ENCODE measurements around the gene AP5S1.
"Not testable (repeated sequence)": the region's sequence is repeated elsewhere in the genome, so short reads cannot be mapped to it uniquely, and the experiment has no call there.

- TF ChIP-seq, protein P1, sequence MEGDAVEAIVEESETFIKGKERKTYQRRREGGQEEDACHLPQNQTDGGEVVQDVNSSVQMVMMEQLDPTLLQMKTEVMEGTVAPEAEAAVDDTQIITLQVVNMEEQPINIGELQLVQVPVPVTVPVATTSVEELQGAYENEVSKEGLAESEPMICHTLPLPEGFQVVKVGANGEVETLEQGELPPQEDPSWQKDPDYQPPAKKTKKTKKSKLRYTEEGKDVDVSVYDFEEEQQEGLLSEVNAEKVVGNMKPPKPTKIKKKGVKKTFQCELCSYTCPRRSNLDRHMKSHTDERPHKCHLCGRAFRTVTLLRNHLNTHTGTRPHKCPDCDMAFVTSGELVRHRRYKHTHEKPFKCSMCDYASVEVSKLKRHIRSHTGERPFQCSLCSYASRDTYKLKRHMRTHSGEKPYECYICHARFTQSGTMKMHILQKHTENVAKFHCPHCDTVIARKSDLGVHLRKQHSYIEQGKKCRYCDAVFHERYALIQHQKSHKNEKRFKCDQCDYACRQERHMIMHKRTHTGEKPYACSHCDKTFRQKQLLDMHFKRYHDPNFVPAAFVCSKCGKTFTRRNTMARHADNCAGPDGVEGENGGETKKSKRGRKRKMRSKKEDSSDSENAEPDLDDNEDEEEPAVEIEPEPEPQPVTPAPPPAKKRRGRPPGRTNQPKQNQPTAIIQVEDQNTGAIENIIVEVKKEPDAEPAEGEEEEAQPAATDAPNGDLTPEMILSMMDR (IDR thresholded peaks at IDR 0.05; ENCODE audit: poor library complexity, severe bottlenecking), result not testable (repeated sequence)
- TF ChIP-seq SMC3 (conservative IDR thresholded peaks at IDR 0.05; ENCODE audit: poor library complexity); EP300 (conservative IDR thresholded peaks at IDR 0.05; ENCODE audit: poor library complexity, severe bottlenecking); EZH2 (IDR thresholded peaks at IDR 0.05; ENCODE audit: borderline replicate concordance, insufficient read depth, low read length, poor library complexity, severe bottlenecking); RAD21 (conservative IDR thresholded peaks at IDR 0.05): not testable (repeated sequence)
Measured at GRCh38 chr20:3840201-3840600, 19.9 kb downstream of the AP5S1 start.
